ENCODE data around the gene SIRPA. TPM values are rescaled to one million over a fixed set of nuclear protein-coding genes. Genes with fewer than 3 reads are reported as not detected.

SIRPA gene
- total and polyA plus RNA-seq, 12 donors: 9.7 to 45.8 (median 24.8) TPM

DNA sequence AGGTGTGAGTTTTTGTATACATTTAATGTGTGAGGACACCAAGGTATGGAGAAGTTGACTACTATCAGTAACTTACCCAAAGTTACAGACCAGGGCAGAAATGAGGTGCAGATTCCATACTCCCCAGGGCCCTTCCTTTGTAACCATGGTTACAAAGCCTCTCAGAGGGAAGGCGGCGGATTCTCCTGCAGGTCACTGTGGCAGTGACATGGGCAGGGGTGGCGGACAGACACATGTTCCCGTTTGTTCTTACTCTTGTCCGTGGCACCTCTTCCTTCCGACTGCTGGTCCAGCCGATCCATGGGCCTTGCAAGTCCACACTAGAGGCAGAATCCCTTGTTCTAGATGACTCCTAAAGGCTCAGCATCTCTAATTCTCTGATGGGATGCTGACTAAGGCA is 55.6 kb downstream of the SIRPA start:
- ATAC-seq (no peak), DNase-seq (no peak)
- H3K27me3 ChIP-seq: peaks cover 0 to 26% (median 7%) of the 10 kb centered on the region in 7 donors
- peaks cover 0 to 84% (median 9%) of the 10 kb centered on the region in 9 donors for H3K4me1 ChIP-seq
- TF ChIP-seq, protein P1, sequence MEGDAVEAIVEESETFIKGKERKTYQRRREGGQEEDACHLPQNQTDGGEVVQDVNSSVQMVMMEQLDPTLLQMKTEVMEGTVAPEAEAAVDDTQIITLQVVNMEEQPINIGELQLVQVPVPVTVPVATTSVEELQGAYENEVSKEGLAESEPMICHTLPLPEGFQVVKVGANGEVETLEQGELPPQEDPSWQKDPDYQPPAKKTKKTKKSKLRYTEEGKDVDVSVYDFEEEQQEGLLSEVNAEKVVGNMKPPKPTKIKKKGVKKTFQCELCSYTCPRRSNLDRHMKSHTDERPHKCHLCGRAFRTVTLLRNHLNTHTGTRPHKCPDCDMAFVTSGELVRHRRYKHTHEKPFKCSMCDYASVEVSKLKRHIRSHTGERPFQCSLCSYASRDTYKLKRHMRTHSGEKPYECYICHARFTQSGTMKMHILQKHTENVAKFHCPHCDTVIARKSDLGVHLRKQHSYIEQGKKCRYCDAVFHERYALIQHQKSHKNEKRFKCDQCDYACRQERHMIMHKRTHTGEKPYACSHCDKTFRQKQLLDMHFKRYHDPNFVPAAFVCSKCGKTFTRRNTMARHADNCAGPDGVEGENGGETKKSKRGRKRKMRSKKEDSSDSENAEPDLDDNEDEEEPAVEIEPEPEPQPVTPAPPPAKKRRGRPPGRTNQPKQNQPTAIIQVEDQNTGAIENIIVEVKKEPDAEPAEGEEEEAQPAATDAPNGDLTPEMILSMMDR (IDR thresholded peaks at IDR 0.05): no peak
- H3K9me3 ChIP-seq: no peaks in the 10 kb centered on the region
- intact Hi-C loops (cut with DNase I): no loop called here
- H3K27ac ChIP-seq: peak overlapping the region in 2 of 10 donors; percentile 19 to 76
- H3K36me3 ChIP-seq: no peaks in the 10 kb centered on the region
- WGBS, 2 donors: 85 to 86% methylated on average over 7 of the region's 7 CpGs
- no peak overlapping the region for H3K4me3 ChIP-seq

DNA sequence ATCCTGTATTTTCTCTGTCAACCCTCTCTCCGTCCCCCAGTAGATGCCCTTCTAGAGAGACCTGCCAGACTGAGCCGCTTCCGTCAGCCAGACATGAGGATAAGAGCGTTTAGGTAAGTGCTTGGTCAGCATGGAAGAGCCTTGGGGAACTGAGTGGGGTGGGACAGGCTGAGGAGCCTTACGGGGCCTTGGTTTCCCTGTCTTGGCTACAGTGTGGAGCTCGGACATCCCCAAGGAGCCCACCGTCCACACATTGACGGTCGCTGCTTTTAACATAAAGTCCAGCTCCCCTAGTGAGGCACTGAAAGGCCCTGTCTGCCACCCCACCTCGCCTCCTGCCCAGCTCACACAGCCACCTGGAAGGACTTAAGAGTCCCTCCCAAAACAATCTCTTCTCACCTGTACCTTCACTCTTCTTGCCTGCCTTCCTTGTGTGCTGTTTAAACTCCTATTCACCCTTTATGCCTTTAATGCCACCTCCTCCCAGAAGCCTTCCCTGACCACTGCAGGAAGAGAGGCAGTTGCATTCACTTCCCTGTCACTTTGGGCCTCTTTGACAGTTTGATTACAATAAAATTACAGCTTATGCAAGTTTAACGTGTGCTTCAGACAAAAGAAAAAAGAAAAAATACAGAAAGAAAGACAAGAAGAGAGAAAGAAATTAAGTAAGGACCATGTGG is 56.4 kb downstream of the SIRPA start:
- Histone ChIP-seq H3K4me1 (peaks cover 0 to 77% (median 8%) of the 10 kb centered on the region in 9 donors), H3K4me3 (no peak overlapping the region), H3K36me3 (no peaks in the 10 kb centered on the region), H3K27me3 (peaks cover 0 to 25% (median 12%) of the 10 kb centered on the region in 7 donors), H3K27ac (peak overlapping the region in 1 of 10 donors; percentile 22), H3K9me3 (no peaks in the 10 kb centered on the region)
- ATAC-seq (no peak), DNase-seq (no peak)
- 80 to 82% methylated on average over 11 of the region's 11 CpGs for WGBS, 2 donors
- TF ChIP-seq, protein P1 (IDR thresholded peaks at IDR 0.05): no peak
- intact Hi-C loops (cut with DNase I): no loop called here

GRCh38 chr20:1952737-1953530 is 57.7 kb downstream of the SIRPA start:
- intact Hi-C loops (cut with DNase I): no loop called here
- WGBS, 2 donors: 77 to 81% methylated on average over 6 of the region's 6 CpGs
- H3K27ac ChIP-seq: peak overlapping the region in 1 of 10 donors; percentile 54
- TF ChIP-seq, protein P1 (IDR thresholded peaks at IDR 0.05): no peak
- DNase-seq: no peak
- no peak for ATAC-seq
- H3K4me1 ChIP-seq: peaks cover 0 to 63% (median 0%) of the 10 kb centered on the region in 9 donors
- no peaks in the 10 kb centered on the region for H3K36me3 ChIP-seq
- no peaks in the 10 kb centered on the region for H3K9me3 ChIP-seq
- H3K27me3 ChIP-seq: peaks cover 0 to 19% (median 0%) of the 10 kb centered on the region in 7 donors
- no peak overlapping the region for H3K4me3 ChIP-seq

DNA sequence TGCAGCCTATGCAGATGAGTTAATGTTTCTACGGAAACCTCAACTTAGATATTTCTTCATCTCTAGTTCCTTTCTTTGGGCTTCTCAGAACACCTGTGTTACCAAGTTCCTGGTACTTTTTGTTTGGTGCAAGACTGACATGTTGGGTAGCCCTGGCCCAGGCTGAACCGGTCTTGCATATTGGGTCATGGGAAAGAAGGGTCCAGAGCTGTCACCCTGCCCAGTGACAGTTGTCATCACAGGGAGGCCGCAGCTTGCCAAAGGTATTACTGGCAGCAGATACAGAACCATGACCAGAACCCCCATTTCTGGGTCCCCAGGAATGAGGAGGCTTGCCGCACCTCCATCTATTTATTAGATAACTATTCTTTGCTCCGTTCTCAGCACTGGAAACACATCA is 58.4 kb downstream of the SIRPA start:
- intact Hi-C loops (cut with DNase I): no loop called here
- H3K27ac ChIP-seq: peak overlapping the region in 1 of 10 donors; percentile 54
- DNase-seq: no peak
- WGBS, 2 donors: 94 to 97% methylated on average over 5 of the region's 5 CpGs
- TF ChIP-seq, protein P1 (IDR thresholded peaks at IDR 0.05): no peak
- ATAC-seq: no peak
- peaks cover 0 to 59% (median 0%) of the 10 kb centered on the region in 9 donors for H3K4me1 ChIP-seq
- H3K27me3 ChIP-seq: peaks cover 0 to 20% (median 0%) of the 10 kb centered on the region in 7 donors
- H3K4me3 ChIP-seq: no peak overlapping the region
- H3K9me3 ChIP-seq: no peaks in the 10 kb centered on the region
- no peaks in the 10 kb centered on the region for H3K36me3 ChIP-seq
